Mesothelial cell of epicardium (in vitro differentiated cells): ENCODE results near the gene MYO16. TPM values are rescaled to one million over a fixed set of nuclear protein-coding genes. Genes with fewer than 3 reads are reported as not detected.

ENCODE experiments used
- DNase-seq, 2 experiments: peaks; one replicate each; pipeline ENCODE4 v3.0.0; 2021; ENCODE audit warnings: low spot score in 2 of 2; ENCODE audit not compliant: unreplicated experiment in 2 of 2
- H3K27ac Mint-ChIP-seq: 2 replicates; pipeline ENCODE4 v1.8.0; 2021; ENCODE audit warnings: mixed read lengths
- H3K27me3 Mint-ChIP-seq: 2 replicates; pipeline ENCODE4 v1.8.0; 2021; ENCODE audit warnings: low read depth, mixed read lengths
- H3K36me3 Mint-ChIP-seq: 2 replicates; pipeline ENCODE4 v1.8.0; 2021; ENCODE audit warnings: mixed read lengths
- H3K4me1 Mint-ChIP-seq: 2 replicates; pipeline ENCODE4 v1.8.0; 2021; ENCODE audit warnings: mixed read lengths
- H3K4me3 Mint-ChIP-seq: 2 replicates; pipeline ENCODE4 v1.8.0; 2021; ENCODE audit warnings: mild to moderate bottlenecking, moderate library complexity, mixed read lengths
- H3K9me3 Mint-ChIP-seq: 2 replicates; pipeline ENCODE4 v1.8.0; 2021; ENCODE audit warnings: mixed read lengths
- total RNA-seq: library from RNA; stranded (reverse); gene quantifications from 3 replicates; pipeline ENCODE4 v1.2.1, GENCODE V29; 2021
- TF ChIP-seq, protein P1 (sequence below): fragments of 200-600 bp; sonication (generic); IDR thresholded peaks from one replicate; pipeline ENCODE4 v1.5.0; 2021; ENCODE audit warnings: antibody characterized with exemption; ENCODE audit not compliant: unreplicated experiment

The MYO16 gene
- total RNA-seq, 1 donor from 2014 or later, result 0.07 TPM

DNA sequence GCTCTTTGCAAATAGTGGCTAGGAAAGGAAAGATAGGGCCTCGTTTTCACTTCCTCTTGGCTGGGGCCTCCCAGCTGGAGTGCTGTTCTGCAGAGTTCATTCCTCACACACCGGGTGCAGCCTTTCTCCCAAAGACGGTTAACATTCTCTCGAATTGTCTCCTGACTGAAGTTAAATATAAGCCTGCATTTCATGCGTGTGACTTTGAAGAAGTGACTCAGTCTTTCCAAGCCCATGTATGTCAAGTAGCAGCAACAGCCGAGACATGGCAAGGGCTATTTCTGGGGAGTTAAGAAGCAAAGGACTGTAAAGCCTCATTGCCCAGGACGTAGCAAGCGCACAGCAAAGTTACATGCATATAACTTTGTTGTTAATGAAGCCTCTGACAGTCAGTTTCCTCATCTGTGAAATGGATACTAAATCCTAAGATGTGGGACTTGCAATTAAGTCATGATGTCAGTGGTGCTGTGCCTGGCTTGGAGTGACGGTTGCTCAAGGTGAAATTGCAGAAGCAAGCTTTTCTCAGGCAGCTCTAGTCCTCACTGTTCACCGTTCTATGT lies 502.4 kb downstream of the MYO16 start:
- no peak for DNase-seq
- Mint-ChIP-seq H3K9me3 (no peaks in the 10 kb centered on the region), H3K27ac (no peak overlapping the region), H3K4me1 (peaks cover 5% of the 10 kb centered on the region), H3K36me3 (no peaks in the 10 kb centered on the region), H3K27me3 (no peaks in the 10 kb centered on the region), H3K4me3 (no peak overlapping the region)
- TF ChIP-seq, protein P1, sequence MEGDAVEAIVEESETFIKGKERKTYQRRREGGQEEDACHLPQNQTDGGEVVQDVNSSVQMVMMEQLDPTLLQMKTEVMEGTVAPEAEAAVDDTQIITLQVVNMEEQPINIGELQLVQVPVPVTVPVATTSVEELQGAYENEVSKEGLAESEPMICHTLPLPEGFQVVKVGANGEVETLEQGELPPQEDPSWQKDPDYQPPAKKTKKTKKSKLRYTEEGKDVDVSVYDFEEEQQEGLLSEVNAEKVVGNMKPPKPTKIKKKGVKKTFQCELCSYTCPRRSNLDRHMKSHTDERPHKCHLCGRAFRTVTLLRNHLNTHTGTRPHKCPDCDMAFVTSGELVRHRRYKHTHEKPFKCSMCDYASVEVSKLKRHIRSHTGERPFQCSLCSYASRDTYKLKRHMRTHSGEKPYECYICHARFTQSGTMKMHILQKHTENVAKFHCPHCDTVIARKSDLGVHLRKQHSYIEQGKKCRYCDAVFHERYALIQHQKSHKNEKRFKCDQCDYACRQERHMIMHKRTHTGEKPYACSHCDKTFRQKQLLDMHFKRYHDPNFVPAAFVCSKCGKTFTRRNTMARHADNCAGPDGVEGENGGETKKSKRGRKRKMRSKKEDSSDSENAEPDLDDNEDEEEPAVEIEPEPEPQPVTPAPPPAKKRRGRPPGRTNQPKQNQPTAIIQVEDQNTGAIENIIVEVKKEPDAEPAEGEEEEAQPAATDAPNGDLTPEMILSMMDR, result no peak

DNA sequence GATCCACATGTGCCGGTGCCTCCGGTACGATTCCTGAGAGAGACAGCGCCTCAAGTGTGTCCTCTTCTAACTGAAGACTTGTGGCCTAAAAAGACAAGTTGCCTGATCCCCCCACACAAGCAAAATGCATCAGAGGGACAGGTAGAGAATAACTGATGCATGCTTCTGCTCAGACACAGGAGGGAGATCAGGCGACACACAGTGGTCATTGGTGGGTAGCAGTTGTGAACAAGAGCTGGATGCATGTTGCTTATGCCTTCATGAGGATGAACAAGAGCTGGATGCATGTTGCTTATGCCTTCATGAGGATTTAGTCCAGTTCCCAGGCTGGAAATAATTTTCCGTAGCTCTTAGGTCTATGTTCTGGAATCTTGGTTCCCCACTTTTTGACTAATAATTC lies 505.6 kb downstream of the MYO16 start:
- H3K36me3 Mint-ChIP-seq, result peaks cover 4% of the 10 kb centered on the region
- H3K27ac Mint-ChIP-seq, result no peak overlapping the region
- TF ChIP-seq, protein P1, result no peak

DNA sequence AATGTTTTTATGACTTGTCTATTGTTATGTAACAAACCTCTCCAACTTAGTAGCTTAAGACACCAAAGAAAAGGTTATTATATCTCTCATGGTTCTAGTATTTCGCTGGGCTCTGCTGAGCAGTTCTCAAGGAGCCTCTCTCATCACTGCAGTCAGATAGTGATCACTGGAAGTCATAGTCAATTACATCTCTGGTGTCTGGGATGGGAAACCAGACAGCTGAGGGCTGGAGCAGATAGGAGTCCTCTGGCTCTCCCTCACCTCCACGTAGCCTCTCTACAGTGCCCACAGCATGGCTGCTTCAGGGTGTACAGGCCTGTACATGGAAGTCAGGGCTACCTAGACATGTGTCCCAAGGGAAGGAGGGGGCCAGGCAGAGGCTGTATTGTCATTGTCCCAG lies 507.5 kb downstream of the MYO16 start:
- TF ChIP-seq, protein P1, result no peak
- no peaks in the 10 kb centered on the region for H3K4me1 Mint-ChIP-seq
- no peak for DNase-seq
- no peak overlapping the region for H3K4me3 Mint-ChIP-seq
- no peaks in the 10 kb centered on the region for H3K27me3 Mint-ChIP-seq
- H3K27ac Mint-ChIP-seq, result no peak overlapping the region
- peaks cover 4% of the 10 kb centered on the region for H3K36me3 Mint-ChIP-seq
- H3K9me3 Mint-ChIP-seq, result peaks cover 8% of the 10 kb centered on the region

More for the DNA sequence above, 505.6 kb downstream of the MYO16 start:
- H3K4me1 Mint-ChIP-seq, result peaks cover 5% of the 10 kb centered on the region
- no peak for DNase-seq
- H3K4me3 Mint-ChIP-seq, result no peak overlapping the region
- H3K9me3 Mint-ChIP-seq, result peaks cover 8% of the 10 kb centered on the region
- no peaks in the 10 kb centered on the region for H3K27me3 Mint-ChIP-seq

DNA sequence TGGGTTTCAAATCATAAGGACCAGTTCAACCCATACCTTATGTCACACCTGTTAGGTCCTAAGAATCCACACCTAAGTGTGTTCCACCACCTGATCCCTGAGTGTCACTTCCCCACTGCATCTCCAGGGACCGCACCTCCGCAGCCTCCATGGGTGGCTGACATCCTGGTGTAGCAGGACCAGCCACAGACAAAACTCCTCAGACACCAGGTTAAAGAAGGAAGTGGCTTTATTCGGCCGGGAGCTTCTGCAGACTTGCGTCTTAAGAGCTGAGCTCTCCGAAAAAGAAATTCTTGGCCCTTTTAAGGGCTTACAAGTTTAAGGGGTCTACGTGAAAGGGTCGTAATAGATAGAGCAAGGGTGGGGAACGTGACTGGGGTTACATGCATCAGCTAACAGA lies 509.9 kb downstream of the MYO16 start:
- H3K36me3 Mint-ChIP-seq, result peaks cover 4% of the 10 kb centered on the region
- TF ChIP-seq, protein P1, result no peak
- no peak for DNase-seq
- H3K4me3 Mint-ChIP-seq, result no peak overlapping the region
- peaks cover 8% of the 10 kb centered on the region for H3K9me3 Mint-ChIP-seq
- H3K4me1 Mint-ChIP-seq, result no peaks in the 10 kb centered on the region
- no peak overlapping the region for H3K27ac Mint-ChIP-seq
- H3K27me3 Mint-ChIP-seq, result peaks cover 3% of the 10 kb centered on the region

DNA sequence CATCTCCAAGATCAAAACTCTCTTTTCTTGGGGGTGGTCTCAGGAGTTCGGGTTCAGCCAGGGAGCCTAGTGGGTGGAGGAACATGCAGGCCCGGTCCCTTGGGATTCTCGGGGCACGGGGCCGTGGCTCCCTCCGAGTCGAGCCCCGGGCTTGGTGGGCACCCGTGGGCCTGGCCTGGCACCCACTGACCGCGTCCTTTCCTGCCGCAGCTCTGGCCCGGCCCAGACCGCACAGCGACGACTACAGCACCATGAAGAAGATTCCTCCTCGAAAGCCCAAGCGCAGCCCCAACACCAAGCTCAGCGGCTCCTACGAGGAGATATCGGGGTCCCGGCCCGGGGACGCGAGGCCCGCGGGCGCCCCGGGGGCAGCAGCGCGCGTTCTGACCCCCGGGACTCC lies 510.6 kb downstream of the MYO16 start:
- Mint-ChIP-seq H3K4me1 (no peaks in the 10 kb centered on the region), H3K27ac (no peak overlapping the region), H3K27me3 (peaks cover 3% of the 10 kb centered on the region), H3K9me3 (peaks cover 8% of the 10 kb centered on the region), H3K4me3 (no peak overlapping the region), H3K36me3 (peaks cover 4% of the 10 kb centered on the region)
- DNase-seq, result no peak
- TF ChIP-seq, protein P1, result no peak
